OCI-LY1 (cell line): ENCODE results near the gene NHLH2.

Experiments
- H2AFZ ChIP-seq: fragments of 200-600 bp; sonication (generic), shearing (Covaris generic); 2 replicates; pipeline ENCODE4 v1.6.0; 2014; ENCODE audit warnings: antibody characterized with exemption, mild to moderate bottlenecking, low read length
- H3F3A ChIP-seq: fragments of 200-600 bp; sonication (generic), shearing (Covaris generic); 2 replicates; pipeline ENCODE4 v1.6.0; 2014; ENCODE audit warnings: mild to moderate bottlenecking, antibody characterized with exemption, low read length, moderate library complexity; ENCODE audit not compliant: insufficient read depth
- H3K27ac ChIP-seq: fragments of 200-600 bp; sonication (generic); 2 replicates; pipeline ENCODE4 v1.5.1; 2014; ENCODE audit warnings: low read length, mixed run types, mild to moderate bottlenecking, low read depth; ENCODE audit not compliant: poor library complexity, severe bottlenecking
- H3K27me3 ChIP-seq: fragments of 200-600 bp; sonication (generic); 2 replicates; pipeline ENCODE4 v1.6.0; 2014; ENCODE audit warnings: antibody characterized with exemption, mild to moderate bottlenecking, low read length, moderate library complexity; ENCODE audit not compliant: insufficient read depth
- H3K36me3 ChIP-seq: fragments of 200-600 bp; sonication (generic); 2 replicates; pipeline ENCODE4 v1.6.1; 2014; ENCODE audit warnings: mild to moderate bottlenecking, antibody characterized with exemption, low read length, moderate library complexity, mixed read lengths; ENCODE audit not compliant: insufficient read depth
- H3K4me1 ChIP-seq: fragments of 200-600 bp; sonication (generic); 2 replicates; pipeline ENCODE4 v1.5.1; 2014; ENCODE audit warnings: mild to moderate bottlenecking, low read length, moderate library complexity; ENCODE audit not compliant: insufficient read depth, severe bottlenecking
- H3K4me2 ChIP-seq: fragments of 200-600 bp; sonication (generic), shearing (Covaris generic); 2 replicates; pipeline ENCODE4 v1.6.1; 2014; ENCODE audit warnings: low read length
- H3K4me3 ChIP-seq: fragments of 200-600 bp; sonication (generic); 2 replicates; pipeline ENCODE4 v1.5.1; 2014; ENCODE audit warnings: low read length, low read depth, mild to moderate bottlenecking, mixed read lengths; ENCODE audit not compliant: poor library complexity, severe bottlenecking
- H3K79me2 ChIP-seq: fragments of 200-600 bp; shearing (Covaris generic); 2 replicates; pipeline ENCODE4 v1.6.1; 2016; ENCODE audit warnings: mixed run types, low read length, mixed read lengths; ENCODE audit not compliant: insufficient read depth
- H3K9ac ChIP-seq: fragments of 200-600 bp; sonication (generic), shearing (Covaris generic); 2 replicates; pipeline ENCODE4 v1.6.1; 2014; ENCODE audit warnings: mild to moderate bottlenecking, low read length, mixed read lengths
- H3K9me2 ChIP-seq: fragments of 200-600 bp; sonication (generic), shearing (Covaris generic); 2 replicates; pipeline ENCODE4 v1.6.1; 2014; ENCODE audit warnings: low read depth, mild to moderate bottlenecking, low read length, mixed read lengths
- H3K9me3 ChIP-seq: fragments of 200-600 bp; shearing (Covaris generic); 2 replicates; pipeline ENCODE4 v1.6.1; 2014; ENCODE audit warnings: low read length, mixed read lengths
- H4K20me1 ChIP-seq: fragments of 200-600 bp; sonication (generic), shearing (Covaris generic); 2 replicates; pipeline ENCODE4 v1.6.0; 2016; ENCODE audit warnings: mild to moderate bottlenecking, low read length; ENCODE audit not compliant: insufficient read depth
- EZH2 ChIP-seq: fragments of 200-600 bp; sonication (generic), shearing (Covaris generic); IDR thresholded peaks from 2 replicates; pipeline ENCODE4 v1.8.0; 2017; ENCODE audit warnings: borderline replicate concordance, mixed run types, mild to moderate bottlenecking, antibody characterized with exemption, low read length, moderate library complexity, mixed read lengths
- TF ChIP-seq, protein P1 (sequence below): fragments of 200-600 bp; sonication (generic), shearing (Covaris generic); IDR thresholded peaks from 2 replicates; pipeline ENCODE4 v1.5.1; 2017; ENCODE audit warnings: mild to moderate bottlenecking, antibody characterized with exemption, low read length, moderate library complexity, mixed read lengths

The NHLH2 gene

DNA sequence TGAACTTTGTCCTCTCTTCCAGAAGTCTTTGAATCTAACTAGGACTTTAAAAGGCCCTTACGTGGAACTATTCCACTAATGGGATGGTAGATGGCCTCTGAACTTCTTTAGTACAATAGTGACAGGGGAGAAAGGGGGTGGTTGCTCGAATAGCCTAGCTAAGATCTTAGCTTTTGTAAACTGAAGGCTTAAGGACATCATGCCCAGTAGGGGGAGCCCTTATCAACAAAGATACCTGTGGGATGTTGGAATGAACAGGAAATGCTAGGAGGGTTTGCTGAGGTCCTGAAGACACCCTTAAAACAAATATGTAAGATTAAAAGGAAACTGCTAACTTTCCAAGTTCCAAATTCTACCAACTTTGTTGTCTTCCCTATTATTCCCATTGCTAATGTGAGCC, 33.2 kb downstream of the NHLH2 start:
- Histone ChIP-seq H3K9me2 (no peaks in the 10 kb centered on the region), H3K9ac (no peak overlapping the region), H3K9me3 (no peaks in the 10 kb centered on the region), H3K79me2 (no peaks in the 10 kb centered on the region), H3K27ac (no peak overlapping the region), H4K20me1 (no peaks in the 10 kb centered on the region), H2AFZ (no peak overlapping the region), H3K27me3 (no peaks in the 10 kb centered on the region), H3K4me2 (no peak overlapping the region), H3K4me1 (no peaks in the 10 kb centered on the region), H3F3A (no peaks in the 10 kb centered on the region), H3K4me3 (no peak overlapping the region), H3K36me3 (no peaks in the 10 kb centered on the region)
- TF ChIP-seq EZH2, result no peak
- TF ChIP-seq, protein P1, sequence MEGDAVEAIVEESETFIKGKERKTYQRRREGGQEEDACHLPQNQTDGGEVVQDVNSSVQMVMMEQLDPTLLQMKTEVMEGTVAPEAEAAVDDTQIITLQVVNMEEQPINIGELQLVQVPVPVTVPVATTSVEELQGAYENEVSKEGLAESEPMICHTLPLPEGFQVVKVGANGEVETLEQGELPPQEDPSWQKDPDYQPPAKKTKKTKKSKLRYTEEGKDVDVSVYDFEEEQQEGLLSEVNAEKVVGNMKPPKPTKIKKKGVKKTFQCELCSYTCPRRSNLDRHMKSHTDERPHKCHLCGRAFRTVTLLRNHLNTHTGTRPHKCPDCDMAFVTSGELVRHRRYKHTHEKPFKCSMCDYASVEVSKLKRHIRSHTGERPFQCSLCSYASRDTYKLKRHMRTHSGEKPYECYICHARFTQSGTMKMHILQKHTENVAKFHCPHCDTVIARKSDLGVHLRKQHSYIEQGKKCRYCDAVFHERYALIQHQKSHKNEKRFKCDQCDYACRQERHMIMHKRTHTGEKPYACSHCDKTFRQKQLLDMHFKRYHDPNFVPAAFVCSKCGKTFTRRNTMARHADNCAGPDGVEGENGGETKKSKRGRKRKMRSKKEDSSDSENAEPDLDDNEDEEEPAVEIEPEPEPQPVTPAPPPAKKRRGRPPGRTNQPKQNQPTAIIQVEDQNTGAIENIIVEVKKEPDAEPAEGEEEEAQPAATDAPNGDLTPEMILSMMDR, result peak; percentile 76

- no peak overlapping the region for H3K4me2 ChIP-seq
- no peaks in the 10 kb centered on the region for H3K36me3 ChIP-seq
- H3F3A ChIP-seq, result no peaks in the 10 kb centered on the region
- no peak overlapping the region for H2AFZ ChIP-seq
- no peak for TF ChIP-seq EZH2
- TF ChIP-seq, protein P1, result no peak
- no peak overlapping the region for H3K4me3 ChIP-seq
- no peaks in the 10 kb centered on the region for H3K4me1 ChIP-seq
- H3K27me3 ChIP-seq, result no peaks in the 10 kb centered on the region
- H3K9ac ChIP-seq, result no peak overlapping the region
- H3K9me3 ChIP-seq, result no peaks in the 10 kb centered on the region
- H3K79me2 ChIP-seq, result no peaks in the 10 kb centered on the region
- no peaks in the 10 kb centered on the region for H4K20me1 ChIP-seq
- H3K27ac ChIP-seq, result no peak overlapping the region
- H3K9me2 ChIP-seq, result no peaks in the 10 kb centered on the region
Measured at GRCh38 chr1:115805597-115805996, 35.3 kb downstream of the NHLH2 start.

DNA sequence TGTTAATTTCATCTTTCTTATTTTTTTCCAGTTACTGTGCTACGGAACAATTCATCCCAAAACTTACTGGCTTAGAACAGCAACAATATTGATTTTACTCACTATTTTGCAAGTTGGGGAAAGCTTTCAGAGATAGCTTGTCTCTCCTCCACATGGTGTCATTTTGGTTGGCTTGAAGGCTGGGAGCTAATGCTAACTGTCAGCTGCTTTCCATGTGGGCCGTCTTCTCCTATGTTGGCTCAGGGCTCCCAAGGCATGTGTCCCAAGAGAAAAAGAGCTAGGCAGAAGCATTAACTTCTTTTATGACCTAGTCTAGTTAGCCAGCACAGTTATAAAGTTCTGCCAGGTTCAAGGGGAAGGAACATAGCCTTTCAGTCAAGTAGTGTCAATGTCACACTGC, 38.5 kb downstream of the NHLH2 start:
- H3K36me3 ChIP-seq, result no peaks in the 10 kb centered on the region
- no peak overlapping the region for H3K4me3 ChIP-seq
- no peaks in the 10 kb centered on the region for H3K9me2 ChIP-seq
- H3F3A ChIP-seq, result no peaks in the 10 kb centered on the region
- no peak overlapping the region for H3K4me2 ChIP-seq
- H3K27ac ChIP-seq, result no peak overlapping the region
- no peaks in the 10 kb centered on the region for H3K79me2 ChIP-seq
- TF ChIP-seq, protein P1, result no peak
- TF ChIP-seq EZH2, result no peak
- no peak overlapping the region for H3K9ac ChIP-seq
- no peaks in the 10 kb centered on the region for H4K20me1 ChIP-seq
- H3K27me3 ChIP-seq, result no peaks in the 10 kb centered on the region
- H3K4me1 ChIP-seq, result no peaks in the 10 kb centered on the region
- H2AFZ ChIP-seq, result no peak overlapping the region
- H3K9me3 ChIP-seq, result no peaks in the 10 kb centered on the region
